HG02885 (cell line): ENCODE measurements around the gene MYO9A.
"Not testable (repeated sequence)": the region's sequence is repeated elsewhere in the genome, so short reads cannot be mapped to it uniquely, and the experiment has no call there.

Experiments
- ATAC-seq: cut with Tn5 transposase; IDR thresholded peaks from one replicate; pipeline ENCODE4 v1.9.1; 2021; ENCODE audit warnings: mild to moderate bottlenecking; ENCODE audit not compliant: unreplicated experiment, poor library complexity

Gene MYO9A

DNA sequence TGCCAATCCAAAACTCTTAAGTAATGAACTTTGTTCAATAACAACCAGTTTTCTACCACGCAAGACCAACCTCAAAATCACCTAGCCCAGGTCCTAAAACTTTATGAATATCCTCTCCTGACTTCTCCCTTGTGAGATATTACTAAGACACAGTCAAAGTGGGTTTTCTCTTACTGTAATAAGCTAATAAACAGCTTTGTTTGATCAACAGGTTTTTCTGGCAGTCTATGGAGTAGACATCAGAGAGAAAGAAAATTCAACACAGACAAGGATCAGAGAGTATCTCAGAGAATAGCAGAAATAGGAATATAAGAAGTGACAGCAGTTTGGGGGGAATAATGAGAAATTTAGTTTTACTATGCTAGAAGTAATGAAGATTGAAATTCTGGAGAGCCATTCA, 228.0 kb downstream of the MYO9A start:
- no peak for ATAC-seq

GRCh38 chr15:71889385-71889784, 228.6 kb downstream of the MYO9A start:
- no peak for ATAC-seq

GRCh38 chr15:71888797-71889196, 229.2 kb downstream of the MYO9A start:
- no peak for ATAC-seq

DNA sequence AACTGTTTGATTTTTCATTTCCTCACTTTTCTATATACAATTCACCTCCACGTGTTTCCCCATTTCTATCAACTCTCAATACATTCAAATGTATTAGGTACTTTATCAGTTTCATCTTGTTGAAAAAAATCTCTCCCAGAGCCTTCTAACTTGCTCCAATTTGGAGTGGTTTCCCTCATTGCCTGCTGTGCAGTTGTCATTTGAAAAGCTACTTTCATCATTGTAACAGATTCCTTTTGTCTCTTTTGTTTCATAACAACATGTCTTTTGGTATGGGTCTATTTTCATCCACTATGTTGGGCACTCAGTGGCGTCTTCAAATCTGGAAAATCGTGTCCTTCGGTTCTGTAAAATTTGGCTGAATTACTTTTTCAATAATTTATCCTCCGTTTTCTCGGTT, 232.6 kb downstream of the MYO9A start:
- no peak for ATAC-seq

GRCh38 chr15:71883447-71883846, 234.5 kb downstream of the MYO9A start:
- ATAC-seq = no peak

DNA sequence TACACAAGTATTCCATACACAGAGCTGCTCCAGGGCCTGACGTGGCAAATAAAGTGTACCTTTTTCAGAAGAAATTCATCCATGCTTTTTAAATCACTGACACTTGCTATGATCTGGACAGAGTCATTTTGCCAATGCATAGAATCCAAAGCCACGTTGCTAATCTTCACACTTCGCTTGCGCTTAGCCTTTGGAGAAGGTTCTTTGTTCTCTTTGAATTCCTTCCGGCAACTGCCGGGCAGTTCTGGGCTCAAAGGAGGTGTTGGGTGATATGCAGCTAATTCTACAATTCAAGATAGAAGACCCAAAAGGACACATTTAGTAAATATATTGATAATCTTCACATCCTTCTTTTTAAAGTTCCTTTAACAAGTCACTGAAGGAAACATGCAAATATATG, 237.7 kb downstream of the MYO9A start:
- no peak for ATAC-seq

GRCh38 chr15:71874245-71874644, 243.7 kb downstream of the MYO9A start:
- ATAC-seq = peak; percentile 53

GRCh38 chr15:71858232-71858631, 259.7 kb downstream of the MYO9A start:
- not testable (repeated sequence) for ATAC-seq

DNA sequence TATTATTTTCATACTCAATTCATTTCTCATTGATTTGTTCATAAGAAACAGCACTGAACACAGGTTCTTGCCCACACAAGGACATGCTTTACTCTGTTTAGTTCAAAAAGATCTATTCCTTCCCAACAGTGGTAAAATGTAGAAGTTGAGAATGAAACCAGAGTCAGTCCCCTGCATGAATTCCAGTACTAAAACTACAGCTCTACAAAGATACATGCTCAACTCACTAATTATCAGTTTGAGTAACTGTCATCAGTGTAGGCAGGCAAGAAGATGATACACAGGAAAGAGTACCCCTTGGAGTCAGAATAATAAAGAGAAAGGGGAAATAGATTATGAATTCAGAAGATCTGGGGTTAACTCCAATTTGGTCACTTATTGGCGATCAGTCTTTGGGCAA, 264.4 kb downstream of the MYO9A start:
- ATAC-seq = no peak

GRCh38 chr15:71844916-71845315, 273.0 kb downstream of the MYO9A start:
- no peak for ATAC-seq

DNA sequence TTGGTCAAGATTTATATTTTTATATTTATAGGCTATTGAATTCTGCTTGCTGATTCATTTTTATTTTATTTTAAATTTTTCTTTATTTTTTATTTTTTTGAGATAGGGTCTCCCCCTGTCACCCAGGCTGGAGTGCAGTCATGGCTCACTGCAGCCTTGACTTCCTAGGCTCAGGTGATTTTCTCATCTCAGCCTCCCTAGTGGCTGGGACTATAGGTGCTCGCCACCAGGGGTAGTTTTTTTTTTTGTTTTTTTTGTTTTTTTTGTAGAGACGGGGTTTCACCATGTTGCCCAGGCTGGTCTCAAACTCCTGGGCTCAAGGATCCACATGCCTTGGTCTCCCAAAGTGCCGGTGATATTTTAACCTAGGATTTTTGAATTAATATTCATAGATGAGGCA, 276.4 kb downstream of the MYO9A start:
- ATAC-seq = no peak

DNA sequence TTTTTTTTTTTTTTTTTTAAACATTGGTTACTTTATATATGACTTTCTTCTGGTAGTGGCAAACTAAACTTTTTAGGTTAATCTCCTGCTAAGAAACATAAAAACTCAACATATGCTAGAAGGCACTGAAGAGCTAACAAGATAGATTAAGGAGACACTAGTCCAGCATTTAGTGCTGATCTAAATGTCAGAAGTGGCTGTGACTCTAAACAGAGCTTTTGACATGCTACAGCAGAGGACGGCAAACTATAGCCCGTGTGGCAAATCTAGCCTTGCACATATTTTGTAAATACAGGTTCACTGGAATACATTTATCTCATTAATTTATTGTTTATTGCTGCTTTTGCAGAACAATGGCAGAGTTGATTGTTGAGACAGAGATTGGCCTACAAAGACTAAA, 287.0 kb downstream of the MYO9A start:
- ATAC-seq = no peak

DNA sequence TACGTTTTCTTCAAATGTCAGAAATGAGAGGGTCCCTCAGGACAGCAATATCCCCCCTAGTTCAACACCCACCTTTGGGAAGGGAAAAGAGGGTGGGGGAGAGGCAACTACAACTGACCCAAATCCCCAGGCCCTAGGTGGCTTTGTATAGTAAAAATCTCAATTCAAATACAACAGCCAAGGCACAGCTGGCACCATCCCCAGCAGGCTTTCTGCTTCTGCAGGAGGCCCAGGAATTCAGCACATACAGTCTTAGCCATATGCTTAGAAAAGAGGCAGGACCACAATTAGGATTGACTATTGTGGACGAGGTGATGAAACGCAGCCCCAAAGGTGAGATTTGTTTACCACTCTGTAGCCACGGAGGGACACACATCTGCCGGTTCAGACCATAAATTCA, 291.8 kb downstream of the MYO9A start:
- no peak for ATAC-seq

DNA sequence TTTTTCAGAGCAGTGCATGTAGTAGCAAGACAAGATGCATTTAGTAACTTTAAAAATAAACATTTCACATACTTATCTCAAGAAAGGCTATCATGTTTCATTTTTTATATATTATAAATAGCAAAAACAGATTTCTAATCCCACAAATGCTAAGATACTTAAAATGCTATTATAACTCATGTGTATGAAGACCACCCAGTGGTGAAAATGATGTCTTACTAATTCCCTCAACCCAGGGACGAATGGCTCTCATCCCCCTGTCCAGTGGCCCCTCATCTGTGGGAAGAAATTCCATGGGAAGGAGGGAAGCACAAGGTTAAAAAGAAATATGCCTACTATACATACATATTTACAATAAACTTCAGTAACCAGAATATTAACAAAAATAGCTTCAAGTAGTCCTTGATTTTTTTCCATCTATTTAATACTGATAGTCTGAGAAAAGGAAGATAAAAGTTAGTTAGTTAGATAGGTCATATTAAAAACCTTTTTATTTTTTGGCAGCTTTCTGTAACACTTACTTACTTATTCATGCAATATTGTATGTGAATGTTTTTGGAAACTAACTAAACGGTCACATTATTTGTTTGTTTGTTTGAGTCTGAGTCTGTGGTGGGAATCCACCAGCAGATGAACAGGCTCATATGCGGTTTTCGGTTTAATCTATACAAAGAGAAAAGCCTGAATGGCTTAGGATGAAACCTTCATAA, 292.8 kb downstream of the MYO9A start:
- no peak for ATAC-seq

- no peak for ATAC-seq
These were observed 294.1 kb downstream of the MYO9A start for GRCh38 chr15:71823801-71824200.

GRCh38 chr15:71822890-71823630, 294.9 kb downstream of the MYO9A start:
- ATAC-seq = no peak

DNA sequence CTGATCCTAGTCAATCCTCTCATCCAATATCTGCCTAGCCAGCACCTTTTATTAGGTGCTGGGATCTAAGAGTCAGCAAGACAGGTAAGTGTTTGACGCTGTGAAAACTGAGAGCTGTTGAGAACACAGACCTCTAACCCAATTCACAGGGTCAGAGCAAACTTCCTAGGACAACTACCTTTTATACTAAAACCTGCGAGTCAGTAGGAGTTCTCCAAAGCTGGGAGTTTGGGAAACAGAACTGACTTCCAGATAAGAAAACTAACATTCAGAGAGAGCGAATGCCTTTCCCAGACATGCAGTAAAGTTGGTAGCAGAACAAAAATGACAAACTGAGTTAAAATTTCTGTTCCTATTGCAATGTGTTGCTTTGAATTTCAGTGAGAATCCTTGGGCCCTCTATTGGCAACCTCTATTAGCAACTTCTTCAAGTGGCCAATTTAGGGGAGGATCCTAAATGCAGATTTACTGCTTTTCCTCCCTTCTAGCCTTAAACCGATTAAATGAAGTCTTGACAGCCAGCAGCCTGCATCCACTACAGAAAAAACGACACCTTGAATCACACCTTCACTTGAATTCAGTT, 296.3 kb downstream of the MYO9A start:
- ATAC-seq = no peak

- ATAC-seq = no peak
These were observed 297.8 kb downstream of the MYO9A start for GRCh38 chr15:71820127-71820526.

GRCh38 chr15:71817351-71817750, 300.6 kb downstream of the MYO9A start:
- ATAC-seq = no peak

DNA sequence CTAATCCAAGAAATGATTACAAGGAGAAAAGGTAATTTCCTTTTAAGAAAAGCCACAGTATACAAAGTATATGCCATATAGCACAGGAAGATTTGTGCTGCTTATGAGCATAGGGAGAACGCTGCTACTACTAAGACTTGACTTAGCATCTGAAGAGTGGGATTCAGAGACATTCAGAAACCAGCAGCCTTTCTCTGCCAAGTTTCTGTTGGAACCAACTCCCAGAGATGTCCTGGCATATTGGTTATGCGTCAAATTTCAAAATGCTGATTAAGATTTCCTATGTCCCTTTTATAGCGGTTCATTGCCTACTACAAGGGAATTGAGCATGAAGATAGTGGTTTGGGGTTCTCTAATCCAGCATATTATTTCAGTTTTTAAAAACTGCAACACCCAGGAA, 302.6 kb downstream of the MYO9A start:
- no peak for ATAC-seq

GRCh38 chr15:71813723-71814470, 304.1 kb downstream of the MYO9A start:
- no peak for ATAC-seq
